Right lobe of liver (tissue), 6 donors: Measurements from ENCODE around the gene OR1N1. TPM values are rescaled to one million over a fixed set of nuclear protein-coding genes. Genes with fewer than 3 reads are reported as not detected.
"Not testable (repeated sequence)": the region's sequence is repeated elsewhere in the genome, so short reads cannot be mapped to it uniquely, and the experiment has no call there.

Experiments used
- ATAC-seq, 4 donors: fragments of 200-7000 bp; cut with Tn5 transposase; one replicate each; pipeline ENCODE4 v1.9.1; 2020; ENCODE audit warnings: mild to moderate bottlenecking in 4 of 4, moderate library complexity in 4 of 4
- DNase-seq, 3 donors: peaks; one replicate each; pipeline ENCODE4 v3.0.0-alpha.2; 2020
- H3K27ac ChIP-seq, 3 donors: fragments of 200-600 bp; one replicate each; pipeline ENCODE4 v1.8.0; 2022
- H3K27me3 ChIP-seq, 2 donors: fragments of 200-600 bp; one replicate each; pipeline ENCODE4 v1.8.0; 2022
- H3K36me3 ChIP-seq, 4 donors: fragments of 200-600 bp; sonication (generic) in 1 of 4; one replicate each; pipeline versions ENCODE4 v1.5.1 to v1.8.0; 2017 to 2022; ENCODE audit warnings: control low read depth in 1 of 4
- H3K4me1 ChIP-seq, 4 donors: fragments of 200-600 bp; sonication (generic) in 1 of 4; one replicate each; pipeline versions ENCODE4 v1.5.1 to v1.8.0; 2017 to 2022; ENCODE audit warnings: control low read depth in 1 of 4
- H3K4me3 ChIP-seq, 3 donors: fragments of 200-600 bp; one replicate each; pipeline ENCODE4 v1.8.0; 2022
- H3K9me3 ChIP-seq, 4 donors: fragments of 200-600 bp; sonication (generic) in 1 of 4; one replicate each; pipeline versions ENCODE4 v1.5.1 to v1.8.0; 2017 to 2022; ENCODE audit warnings: control low read depth in 1 of 4
- CTCF ChIP-seq, 4 donors: fragments of 200-600 bp in 3 of 4; fragments of 450-650 bp in 1 of 4; IDR thresholded peaks; one replicate each; pipeline versions ENCODE4 v1.5.1 to v1.8.0; 2016 to 2022; ENCODE audit warnings: antibody characterized with exemption in 4 of 4, mild to moderate bottlenecking in 2 of 4
- POLR2A ChIP-seq: fragments of 450-650 bp; IDR thresholded peaks from one replicate; pipeline ENCODE4 v1.6.1; 2017; ENCODE audit warnings: antibody characterized with exemption, mild to moderate bottlenecking
- WGBS: methylation state at CpG from one replicate; pipeline ENCODE4 v1.1.6; 2018; ENCODE audit warnings: low coverage, low lambda C conversion rate; ENCODE audit not compliant: insufficient coverage; ENCODE audit errors: missing lambda C conversion rate; 5-methylcytosine and 5-hydroxymethylcytosine counted together
- intact Hi-C, 2 donors: fragments of 100-400 bp; cut with DNase I; formaldehyde crosslinking; loops; one replicate each; pipeline versions ENCODE4 v1.11.2 to v1.14.1; 2022
- total RNA-seq, 6 experiments: library from RNA; depleted of rRNA in 2 of 6; stranded (reverse); fragments of >200 nt in 2 of 6; fragmentation: NEBNext Ultra II Directional in 3 of 6; extraction: Animal tissue kit (Norgen Biotek cat#: 25700) in 3 of 6; gene quantifications; one replicate each; pipeline versions ENCODE4 v1.1.0 to v1.2.4, GENCODE V29; 2016 to 2023
- donor health status: DM: no; HTN: yes; CAD: no.
- donor health status: DM: no; HTN: no; CAD: no.
- donor health status: DM: no; HTN: no; CAD: no.
- donor health status: DM: no; HTN: yes; CAD: no.
- donor health status: DM: no; HTN: yes; CAD: no.

Gene OR1N1
- total RNA-seq, 6 experiments from 2014 or later = not detected

- H3K27ac ChIP-seq = no peak overlapping the region
- no peak for TF ChIP-seq CTCF (IDR thresholded peaks at IDR 0.05)
- no peak for TF ChIP-seq POLR2A
- ATAC-seq (no peak), DNase-seq (no peak)
- H3K4me1 ChIP-seq = no peaks in the 10 kb centered on the region
- H3K36me3 ChIP-seq = no peaks in the 10 kb centered on the region
- 59% methylated on average over 4 of the region's 4 CpGs for WGBS
- no peaks in the 10 kb centered on the region for H3K9me3 ChIP-seq
- intact Hi-C loops = no loop called here
- no peaks in the 10 kb centered on the region for H3K27me3 ChIP-seq
- H3K4me3 ChIP-seq = no peak overlapping the region
These were observed 34.4 kb upstream of the OR1N1 start for GRCh38 chr9:122561446-122561845.

- WGBS = 51% methylated on average over 2 of the region's 2 CpGs
- intact Hi-C loops = no loop called here
- Histone ChIP-seq H3K4me3 (no peak within 1 kb of the TSS), H3K36me3 (no peaks in the 10 kb centered on the region), H3K4me1 (no peaks in the 10 kb centered on the region), H3K27me3 (no peaks in the 10 kb centered on the region), H3K9me3 (no peaks in the 10 kb centered on the region), H3K27ac (no peak within 1 kb of the TSS)
- no peak for DNase-seq
- TF ChIP-seq POLR2A (no peak), CTCF (IDR thresholded peaks at IDR 0.05) (no peak)
- no peak for ATAC-seq
These were observed 25.7 kb upstream of the OR1N1 start, which contains the start of gene OR1N2 for GRCh38 chr9:122552812-122553211. Gene OR1N2 (plus strand): TSS chr9:122553112. CDS start chr9:122553212, 100 bp downstream.

- DNase-seq = no peak
- Histone ChIP-seq H3K27me3 (peaks cover 0 to 4% of the 10 kb centered on the region in 2 donors), H3K9me3 (no peaks in the 10 kb centered on the region), H3K27ac (no peak overlapping the region), H3K36me3 (no peaks in the 10 kb centered on the region), H3K4me1 (no peaks in the 10 kb centered on the region), H3K4me3 (no peak overlapping the region)
- no peak for ATAC-seq
- 37% methylated on average over 4 of the region's 5 CpGs for WGBS
- intact Hi-C loops = no loop called here
- TF ChIP-seq CTCF (IDR thresholded peaks at IDR 0.05) (no peak), POLR2A (no peak)
These were observed 24.3 kb upstream of the OR1N1 start for GRCh38 chr9:122551371-122551770.

- H3K9me3 ChIP-seq = no peaks in the 10 kb centered on the region
- intact Hi-C loops = no loop called here
- H3K36me3 ChIP-seq = no peaks in the 10 kb centered on the region
- DNase-seq = no peak
- H3K27me3 ChIP-seq = peaks cover 0 to 9% of the 10 kb centered on the region in 2 donors
- no peak overlapping the region for H3K27ac ChIP-seq
- TF ChIP-seq POLR2A (no peak), CTCF (IDR thresholded peaks at IDR 0.05) (no peak)
- H3K4me1 ChIP-seq = no peaks in the 10 kb centered on the region
- H3K4me3 ChIP-seq = no peak overlapping the region
- WGBS = 48% methylated on average over 8 of the region's 8 CpGs
- ATAC-seq = no peak
These were observed 19.1 kb upstream of the OR1N1 start for GRCh38 chr9:122546196-122546595.

- H3K4me3 ChIP-seq = no peak overlapping the region
- ATAC-seq (no peak), DNase-seq (no peak)
- TF ChIP-seq POLR2A (no peak), CTCF (IDR thresholded peaks at IDR 0.05) (no peak)
- 43% methylated on average over 2 of the region's 2 CpGs for WGBS
- peaks cover 0 to 3% (median 0%) of the 10 kb centered on the region in 4 donors for H3K9me3 ChIP-seq
- no peaks in the 10 kb centered on the region for H3K27me3 ChIP-seq
- no peaks in the 10 kb centered on the region for H3K36me3 ChIP-seq
- no peak overlapping the region for H3K27ac ChIP-seq
- intact Hi-C loops = no loop called here
- no peaks in the 10 kb centered on the region for H3K4me1 ChIP-seq
These were observed 11.7 kb upstream of the OR1N1 start for GRCh38 chr9:122538757-122539156.

GRCh38 chr9:122537066-122537465, 10.0 kb upstream of the OR1N1 start:
- DNase-seq, H3K27ac ChIP-seq, H3K36me3 ChIP-seq, ATAC-seq, H3K4me3 ChIP-seq, intact Hi-C loops, H3K27me3 ChIP-seq, H3K9me3 ChIP-seq, H3K4me1 ChIP-seq: not testable (repeated sequence)
- 53% methylated on average over 7 of the region's 7 CpGs for WGBS
